GM18909 (cell line): Measurements from ENCODE around the gene THAP4.
"Not testable (repeated sequence)": the region's sequence is repeated elsewhere in the genome, so short reads cannot be mapped to it uniquely, and the experiment has no call there.

Source experiments
- ATAC-seq: cut with Tn5 transposase; IDR thresholded peaks from one replicate; pipeline ENCODE4 v1.9.1; 2021; ENCODE audit warnings: mild to moderate bottlenecking; ENCODE audit not compliant: unreplicated experiment, poor library complexity

The THAP4 gene

GRCh38 chr2:241567266-241567665 is 69.7 kb downstream of the THAP4 start:
- ATAC-seq = not testable (repeated sequence)

DNA sequence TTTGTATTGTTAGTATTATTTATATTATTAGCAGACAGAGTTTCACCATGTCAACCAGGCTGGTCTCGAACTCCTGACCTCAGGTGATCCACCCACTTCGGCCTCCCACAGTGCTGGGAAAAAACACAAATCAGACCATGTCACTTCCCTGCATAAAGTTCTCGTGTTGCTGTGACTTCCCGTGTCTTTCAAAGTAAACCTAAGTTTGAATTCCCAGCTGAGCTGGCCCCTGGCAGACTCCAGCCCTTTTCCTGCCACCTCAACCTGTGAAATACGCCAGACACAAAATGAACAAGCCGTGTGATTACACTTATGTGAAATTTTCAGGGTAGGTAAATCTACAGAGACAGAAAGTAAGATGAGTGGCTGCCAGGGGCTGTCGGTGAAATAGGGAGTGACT is 70.5 kb downstream of the THAP4 start:
- ATAC-seq = no peak

DNA sequence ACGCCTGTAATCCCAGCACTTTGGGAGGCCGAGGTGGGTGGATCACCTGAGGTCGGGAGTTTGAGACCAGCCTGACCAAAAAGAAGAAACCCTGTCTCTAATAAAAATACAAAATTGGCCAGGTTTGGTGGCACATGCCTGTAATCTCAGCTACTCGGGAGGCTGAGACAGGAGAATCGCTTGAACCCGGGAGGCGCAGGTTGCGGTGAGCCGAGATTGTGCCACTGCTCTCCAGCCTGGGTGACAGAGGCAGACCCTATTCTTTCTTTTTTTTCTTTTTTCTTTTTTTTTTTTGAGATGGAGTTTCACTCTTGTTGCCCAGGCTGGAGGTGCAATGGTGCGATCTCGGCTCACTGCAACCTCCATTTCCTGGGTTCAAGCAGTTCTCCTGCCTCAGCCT is 70.9 kb downstream of the THAP4 start:
- ATAC-seq = not testable (repeated sequence)

GRCh38 chr2:241565411-241565810 is 71.5 kb downstream of the THAP4 start:
- ATAC-seq = no peak

GRCh38 chr2:241564596-241565410 is 72.2 kb downstream of the THAP4 start:
- no peak for ATAC-seq

- ATAC-seq = no peak
Observed at GRCh38 chr2:241563981-241564595, 72.9 kb downstream of the THAP4 start.

DNA sequence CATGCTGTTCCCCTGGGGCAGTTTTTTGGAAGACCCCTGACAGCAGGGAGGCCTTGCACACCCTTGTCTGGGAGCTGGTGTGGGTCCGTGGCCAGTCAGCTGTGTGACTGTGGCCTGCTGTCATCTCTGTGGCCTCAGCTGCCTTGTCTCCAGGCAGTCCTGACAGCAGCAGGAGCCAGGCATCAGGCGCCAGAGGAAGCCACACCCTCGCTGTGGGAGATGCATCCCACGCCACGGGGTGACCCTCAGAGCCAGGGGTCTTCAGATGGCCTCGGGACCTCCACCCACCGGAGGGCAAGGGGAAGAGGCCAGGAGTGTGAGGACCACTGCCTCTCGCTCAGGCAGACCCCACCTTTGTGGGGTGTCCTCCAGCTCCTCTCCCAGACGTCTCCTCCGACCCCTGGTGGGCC is 73.4 kb downstream of the THAP4 start:
- no peak for ATAC-seq

- no peak for ATAC-seq
Observed at GRCh38 chr2:241563031-241563507, 73.9 kb downstream of the THAP4 start.

DNA sequence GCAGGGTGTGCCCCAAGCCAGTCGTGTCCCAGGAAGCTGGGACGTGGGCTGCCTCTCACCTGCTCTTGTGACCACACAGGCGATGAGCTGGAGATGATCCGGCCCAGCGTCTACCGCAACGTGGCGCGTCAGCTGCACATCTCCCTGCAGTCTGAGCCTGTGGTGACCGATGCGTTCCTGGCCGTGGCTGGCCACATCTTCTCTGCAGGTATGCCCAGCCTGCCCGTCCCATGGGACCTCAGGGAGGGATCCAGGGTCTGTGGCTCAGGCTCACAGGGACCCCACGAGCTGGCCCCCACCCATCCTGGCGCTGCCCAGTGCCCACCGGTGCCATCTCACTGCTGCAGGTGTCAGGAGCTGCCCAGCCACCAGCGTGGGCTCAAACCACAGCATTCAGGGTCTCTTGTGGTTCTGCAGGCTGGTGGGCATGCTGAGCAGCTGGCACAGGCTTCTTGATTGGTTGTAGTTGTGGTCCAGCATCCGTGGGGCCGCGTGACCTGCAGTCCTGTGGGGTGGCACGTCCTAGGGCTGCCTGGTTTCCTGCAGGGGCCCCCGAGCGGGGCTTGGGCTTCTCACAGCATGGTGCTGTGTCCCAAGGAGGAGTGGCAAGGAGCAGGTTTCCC is 74.6 kb downstream of the THAP4 start:
- no peak for ATAC-seq

- ATAC-seq = no peak
Observed at GRCh38 chr2:241561832-241562231, 75.1 kb downstream of the THAP4 start.

- ATAC-seq = no peak
Observed at GRCh38 chr2:241560883-241561474, 76.0 kb downstream of the THAP4 start.

DNA sequence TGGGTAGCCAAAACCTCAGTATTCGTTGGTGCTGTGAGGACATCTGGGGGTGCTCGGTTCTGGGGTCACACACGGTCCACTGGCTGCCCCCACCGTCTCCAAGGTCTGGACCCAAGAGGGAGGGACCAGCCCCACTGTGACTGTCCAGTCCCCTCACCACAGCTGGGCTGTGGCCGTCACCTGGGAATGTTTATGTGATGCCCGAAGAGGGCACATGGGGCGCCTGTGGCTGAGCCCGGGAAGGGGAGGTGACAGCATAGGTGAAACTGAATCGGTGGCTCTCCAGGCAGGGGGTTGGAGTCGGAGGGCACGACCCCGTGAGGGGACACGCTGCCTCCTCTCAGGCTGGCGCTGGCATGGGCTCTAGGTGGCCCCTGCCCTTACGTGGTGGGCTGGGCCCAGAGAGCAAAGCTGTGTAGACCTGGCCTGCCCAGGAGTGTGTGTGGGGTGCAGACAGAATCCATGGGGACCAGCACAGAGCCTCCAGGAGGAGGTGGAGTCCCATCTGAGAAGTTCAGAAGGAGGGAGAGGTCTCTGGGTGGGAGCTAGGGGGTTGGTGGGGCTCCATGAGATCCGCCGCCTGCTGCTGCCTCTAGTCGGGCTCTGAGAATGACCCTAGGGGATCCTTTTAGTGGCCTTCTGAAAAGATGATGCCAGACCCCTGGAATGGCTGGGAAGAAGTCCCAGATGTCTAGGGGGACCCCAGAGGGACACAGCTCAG is 76.6 kb downstream of the THAP4 start:
- ATAC-seq = no peak

- ATAC-seq = no peak
Observed at GRCh38 chr2:241559323-241560161, 77.4 kb downstream of the THAP4 start.

- no peak for ATAC-seq
Observed at GRCh38 chr2:241558532-241559322, 78.2 kb downstream of the THAP4 start, which contains the start of gene BOK. BOK (plus strand) TSS chr2:241558745; CDS start chr2:241559484, 739 bp downstream.

DNA sequence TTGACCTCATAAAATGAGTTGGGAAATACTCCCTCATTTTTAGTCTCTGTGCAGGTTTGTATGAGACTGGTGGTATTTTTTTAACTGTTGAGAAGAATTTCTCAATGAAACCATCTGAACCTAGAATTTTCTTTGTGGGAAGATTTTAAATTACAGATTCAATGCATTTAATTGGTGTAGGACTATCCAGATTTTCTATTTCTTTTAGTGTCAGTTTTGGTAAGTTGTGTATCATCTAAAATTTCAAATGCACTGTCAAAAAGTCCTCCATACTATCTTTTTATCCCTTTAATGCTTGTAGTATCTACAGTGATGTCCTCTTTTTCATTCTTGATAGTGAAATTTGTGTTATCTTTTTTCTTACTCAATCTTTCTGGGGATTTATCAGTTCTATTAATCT is 80.2 kb downstream of the THAP4 start:
- no peak for ATAC-seq

DNA sequence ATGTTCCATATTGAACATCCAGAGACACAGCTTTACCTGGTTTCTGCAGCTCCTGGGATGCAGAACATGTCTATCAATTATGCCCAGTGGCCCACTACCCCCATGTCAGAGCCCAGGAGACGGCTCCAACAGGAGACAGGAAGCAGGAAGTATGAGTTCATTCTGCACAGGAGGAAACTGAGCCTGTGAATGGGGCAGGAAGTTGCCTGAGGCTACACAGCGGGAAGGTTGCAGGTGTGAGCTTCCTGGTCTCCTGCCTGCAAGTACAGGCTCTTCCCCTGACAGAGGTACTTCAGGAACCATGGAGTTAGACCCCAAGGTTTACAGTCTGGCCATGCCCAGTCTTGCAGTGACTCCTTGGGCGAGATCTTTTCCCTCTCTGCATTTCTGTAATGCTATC is 81.2 kb downstream of the THAP4 start:
- ATAC-seq = no peak

DNA sequence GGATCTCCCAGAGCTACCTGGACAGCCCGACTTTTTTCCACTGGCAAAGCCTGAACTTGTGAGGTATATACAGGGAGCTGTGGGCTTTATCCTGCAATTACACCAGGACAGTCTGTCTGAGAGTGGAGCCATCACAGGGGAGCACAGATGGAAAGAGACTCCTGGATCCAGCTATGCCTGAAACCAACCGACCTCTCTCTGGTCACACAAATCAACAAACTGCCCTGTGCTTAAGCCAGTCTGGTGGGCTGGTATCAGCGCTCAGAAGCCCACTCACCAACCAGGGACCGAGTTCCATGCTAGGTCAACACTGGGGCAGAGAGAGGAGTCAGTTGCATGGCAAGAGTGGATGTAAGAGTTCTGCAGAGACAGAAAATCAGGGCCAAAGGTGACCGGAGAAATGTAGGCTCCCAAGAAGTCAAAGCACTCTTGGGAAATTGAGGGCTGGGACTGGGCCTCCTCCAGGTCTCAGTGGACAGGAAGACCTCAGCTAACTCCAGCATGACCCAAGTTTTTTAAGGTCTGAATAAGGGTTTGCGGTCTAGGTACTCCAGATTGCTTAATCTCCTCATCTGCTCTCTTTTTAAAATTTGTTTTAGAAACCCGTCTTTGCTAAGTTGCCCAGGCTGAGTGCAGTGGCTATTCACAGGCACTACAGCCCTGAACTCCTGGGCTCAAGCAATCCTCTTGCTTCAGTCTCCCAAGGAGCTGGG is 82.2 kb downstream of the THAP4 start:
- ATAC-seq = no peak

- no peak for ATAC-seq
Observed at GRCh38 chr2:241553981-241554380, 83.0 kb downstream of the THAP4 start.
